ENCODE data around the gene CLIP2. TPM values are rescaled to one million over a fixed set of nuclear protein-coding genes. Genes with fewer than 3 reads are reported as not detected.
"Not testable (repeated sequence)": the region's sequence is repeated elsewhere in the genome, so short reads cannot be mapped to it uniquely, and the experiment has no call there.

Gene CLIP2
- total RNA-seq, 1 donor from 2014 or later, result 26.5 TPM

- Mint-ChIP-seq H3K27ac (ENCODE audit: unreplicated experiment) (no peak overlapping the region), H3K4me1 (peaks cover 24% of the 10 kb centered on the region), H3K36me3 (ENCODE audit: low read depth) (peaks cover 3% of the 10 kb centered on the region), H3K4me3 (no peak overlapping the region), H3K9me3 (no peaks in the 10 kb centered on the region), H3K27me3 (ENCODE audit: low read depth) (no peaks in the 10 kb centered on the region)
- no peak for DNase-seq (ENCODE audit: low read depth, low spot score)
- no peak for TF ChIP-seq CTCF (conservative IDR thresholded peaks at IDR 0.05)
Measured at GRCh38 chr7:74376256-74377036, 87.2 kb downstream of the CLIP2 start.

- no peak for TF ChIP-seq CTCF (conservative IDR thresholded peaks at IDR 0.05)
- Mint-ChIP-seq H3K9me3 (no peaks in the 10 kb centered on the region), H3K4me3 (no peak overlapping the region), H3K36me3 (ENCODE audit: low read depth) (peaks cover 5% of the 10 kb centered on the region), H3K27ac (ENCODE audit: unreplicated experiment) (no peak overlapping the region), H3K27me3 (ENCODE audit: low read depth) (no peaks in the 10 kb centered on the region), H3K4me1 (peaks cover 4% of the 10 kb centered on the region)
- DNase-seq (ENCODE audit: low read depth, low spot score), result no peak
Measured at GRCh38 chr7:74379938-74380337, 90.7 kb downstream of the CLIP2 start.

GRCh38 chr7:74380720-74381119 is 91.5 kb downstream of the CLIP2 start:
- H3K27me3 Mint-ChIP-seq (ENCODE audit: low read depth), result no peaks in the 10 kb centered on the region
- H3K4me3 Mint-ChIP-seq, result no peak overlapping the region
- peaks cover 4% of the 10 kb centered on the region for H3K4me1 Mint-ChIP-seq
- H3K27ac Mint-ChIP-seq (ENCODE audit: unreplicated experiment), result no peak overlapping the region
- peaks cover 5% of the 10 kb centered on the region for H3K36me3 Mint-ChIP-seq (ENCODE audit: low read depth)
- no peak for DNase-seq (ENCODE audit: low read depth, low spot score)
- H3K9me3 Mint-ChIP-seq, result no peaks in the 10 kb centered on the region
- no peak for TF ChIP-seq CTCF (conservative IDR thresholded peaks at IDR 0.05)

GRCh38 chr7:74384086-74384485 is 94.9 kb downstream of the CLIP2 start:
- not testable (repeated sequence) for H3K9me3 Mint-ChIP-seq; H3K4me3 Mint-ChIP-seq; DNase-seq (ENCODE audit: low read depth, low spot score); H3K36me3 Mint-ChIP-seq (ENCODE audit: low read depth); H3K4me1 Mint-ChIP-seq; H3K27ac Mint-ChIP-seq (ENCODE audit: unreplicated experiment); H3K27me3 Mint-ChIP-seq (ENCODE audit: low read depth)

- H3K36me3 Mint-ChIP-seq (ENCODE audit: low read depth); H3K27ac Mint-ChIP-seq (ENCODE audit: unreplicated experiment); H3K27me3 Mint-ChIP-seq (ENCODE audit: low read depth); H3K4me3 Mint-ChIP-seq; H3K4me1 Mint-ChIP-seq; DNase-seq (ENCODE audit: low read depth, low spot score); H3K9me3 Mint-ChIP-seq: not testable (repeated sequence)
Measured at GRCh38 chr7:74384854-74385253, 95.6 kb downstream of the CLIP2 start.

GRCh38 chr7:74387606-74388005 is 98.4 kb downstream of the CLIP2 start:
- Mint-ChIP-seq H3K36me3 (ENCODE audit: low read depth) (peaks cover 2% of the 10 kb centered on the region), H3K4me3 (no peak overlapping the region), H3K9me3 (no peaks in the 10 kb centered on the region), H3K4me1 (no peaks in the 10 kb centered on the region), H3K27me3 (ENCODE audit: low read depth) (no peaks in the 10 kb centered on the region), H3K27ac (ENCODE audit: unreplicated experiment) (peak overlapping the region; percentile 67)
- TF ChIP-seq CTCF (conservative IDR thresholded peaks at IDR 0.05), result no peak
- DNase-seq (ENCODE audit: low read depth, low spot score), result no peak
